ENCODE results near the gene NUTF2.
"Not testable (repeated sequence)": the region's sequence is repeated elsewhere in the genome, so short reads cannot be mapped to it uniquely, and the experiment has no call there.

NUTF2 gene

DNA sequence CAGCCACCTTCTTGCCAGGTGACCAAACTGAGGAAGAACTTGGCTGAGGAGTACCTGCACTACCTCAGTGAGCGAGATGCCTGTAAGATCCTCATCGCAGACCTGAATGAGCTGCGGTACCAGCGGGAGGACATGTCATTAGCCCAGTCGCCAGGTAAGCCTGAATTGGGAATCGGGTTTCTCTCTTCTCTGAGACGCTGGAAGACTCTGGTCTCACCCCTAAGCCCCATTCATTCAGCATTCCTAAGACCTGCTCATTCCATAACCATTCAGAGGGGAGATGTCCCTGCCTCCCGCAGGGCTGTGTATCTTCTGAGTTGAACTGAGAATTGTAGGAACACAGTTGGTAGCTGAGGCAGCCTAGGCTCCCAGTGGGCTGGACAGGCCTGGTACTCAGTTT is 21.6 kb upstream of the NUTF2 start:
- H3K36me3 Mint-ChIP-seq = peaks cover 3% of the 10 kb centered on the region
- no peak overlapping the region for H3K4me3 Mint-ChIP-seq
- no peaks in the 10 kb centered on the region for H3K27me3 Mint-ChIP-seq
- H3K27ac Mint-ChIP-seq = no peak overlapping the region
- H3K9me3 Mint-ChIP-seq (ENCODE audit: low read depth) = no peaks in the 10 kb centered on the region
- H3K4me1 Mint-ChIP-seq (ENCODE audit: low read depth) = no peaks in the 10 kb centered on the region

DNA sequence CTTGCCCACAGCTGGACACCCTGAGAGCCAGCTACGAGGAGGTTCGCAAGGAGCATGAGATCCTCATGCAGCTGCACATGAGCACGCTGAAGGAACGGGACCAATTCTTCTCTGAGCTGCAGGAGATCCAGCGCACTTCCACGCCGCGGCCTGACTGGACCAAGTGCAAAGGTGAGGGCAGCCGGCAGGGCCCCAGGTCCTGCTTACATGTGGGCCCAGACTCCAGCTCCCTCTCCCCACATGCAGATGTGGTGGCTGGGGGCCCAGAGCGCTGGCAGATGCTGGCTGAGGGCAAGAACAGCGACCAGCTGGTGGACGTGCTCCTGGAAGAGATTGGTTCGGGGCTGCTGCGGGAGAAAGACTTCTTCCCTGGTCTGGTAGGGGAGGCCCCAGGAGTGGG is 20.8 kb upstream of the NUTF2 start:
- H3K36me3 Mint-ChIP-seq = peaks cover 3% of the 10 kb centered on the region
- no peaks in the 10 kb centered on the region for H3K27me3 Mint-ChIP-seq
- H3K27ac Mint-ChIP-seq = no peak overlapping the region
- H3K9me3 Mint-ChIP-seq (ENCODE audit: low read depth) = no peaks in the 10 kb centered on the region
- no peak overlapping the region for H3K4me3 Mint-ChIP-seq
- H3K4me1 Mint-ChIP-seq (ENCODE audit: low read depth) = no peaks in the 10 kb centered on the region

DNA sequence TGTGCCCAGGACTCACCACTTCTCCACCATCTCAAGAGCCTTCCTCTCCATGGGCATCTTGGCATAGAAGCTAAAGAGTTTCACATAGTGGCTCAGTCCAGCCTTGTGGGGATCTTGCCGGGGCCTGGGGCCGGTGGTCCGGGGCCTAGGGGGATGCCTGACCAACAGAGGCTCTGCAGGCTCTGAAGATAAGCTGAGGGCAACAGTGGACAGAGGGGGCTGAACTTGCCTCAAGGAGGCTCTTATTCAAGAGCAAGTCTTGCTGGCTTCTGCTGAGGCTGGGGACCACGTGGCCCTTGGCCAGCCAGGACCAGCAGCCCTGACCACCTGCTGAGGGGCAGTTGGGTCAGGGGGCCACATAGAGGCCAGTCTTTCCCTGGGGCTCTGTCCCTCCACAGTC is 18.1 kb upstream of the NUTF2 start:
- H3K9me3 Mint-ChIP-seq (ENCODE audit: low read depth) = no peaks in the 10 kb centered on the region
- no peak overlapping the region for H3K27ac Mint-ChIP-seq
- H3K27me3 Mint-ChIP-seq = no peaks in the 10 kb centered on the region
- peaks cover 3% of the 10 kb centered on the region for H3K36me3 Mint-ChIP-seq
- peaks cover 9% of the 10 kb centered on the region for H3K4me1 Mint-ChIP-seq (ENCODE audit: low read depth)
- no peak overlapping the region for H3K4me3 Mint-ChIP-seq

DNA sequence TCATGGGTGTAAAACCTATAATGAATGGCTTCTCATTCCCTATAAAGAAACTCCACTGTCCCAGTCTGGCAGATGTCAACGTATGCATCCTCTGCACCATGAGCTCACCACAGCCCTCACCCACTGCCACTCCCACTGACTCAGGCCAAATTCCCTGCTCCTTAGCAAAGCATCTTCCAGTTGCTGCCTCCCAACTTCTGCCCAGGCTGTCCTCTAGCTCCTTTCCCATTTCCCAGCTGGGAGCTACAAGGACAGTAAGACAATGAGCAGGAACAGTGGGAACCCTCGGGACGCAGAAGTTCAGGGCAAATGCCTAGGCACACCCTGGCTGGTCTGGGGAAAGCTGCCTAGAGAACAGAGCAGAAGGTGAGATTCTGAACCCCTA is 13.7 kb upstream of the NUTF2 start:
- peaks cover 3% of the 10 kb centered on the region for H3K36me3 Mint-ChIP-seq
- no peaks in the 10 kb centered on the region for H3K27me3 Mint-ChIP-seq
- H3K4me1 Mint-ChIP-seq (ENCODE audit: low read depth) = peaks cover 15% of the 10 kb centered on the region
- H3K4me3 Mint-ChIP-seq = peak overlapping the region; percentile 88
- H3K27ac Mint-ChIP-seq = no peak overlapping the region
- no peaks in the 10 kb centered on the region for H3K9me3 Mint-ChIP-seq (ENCODE audit: low read depth)

DNA sequence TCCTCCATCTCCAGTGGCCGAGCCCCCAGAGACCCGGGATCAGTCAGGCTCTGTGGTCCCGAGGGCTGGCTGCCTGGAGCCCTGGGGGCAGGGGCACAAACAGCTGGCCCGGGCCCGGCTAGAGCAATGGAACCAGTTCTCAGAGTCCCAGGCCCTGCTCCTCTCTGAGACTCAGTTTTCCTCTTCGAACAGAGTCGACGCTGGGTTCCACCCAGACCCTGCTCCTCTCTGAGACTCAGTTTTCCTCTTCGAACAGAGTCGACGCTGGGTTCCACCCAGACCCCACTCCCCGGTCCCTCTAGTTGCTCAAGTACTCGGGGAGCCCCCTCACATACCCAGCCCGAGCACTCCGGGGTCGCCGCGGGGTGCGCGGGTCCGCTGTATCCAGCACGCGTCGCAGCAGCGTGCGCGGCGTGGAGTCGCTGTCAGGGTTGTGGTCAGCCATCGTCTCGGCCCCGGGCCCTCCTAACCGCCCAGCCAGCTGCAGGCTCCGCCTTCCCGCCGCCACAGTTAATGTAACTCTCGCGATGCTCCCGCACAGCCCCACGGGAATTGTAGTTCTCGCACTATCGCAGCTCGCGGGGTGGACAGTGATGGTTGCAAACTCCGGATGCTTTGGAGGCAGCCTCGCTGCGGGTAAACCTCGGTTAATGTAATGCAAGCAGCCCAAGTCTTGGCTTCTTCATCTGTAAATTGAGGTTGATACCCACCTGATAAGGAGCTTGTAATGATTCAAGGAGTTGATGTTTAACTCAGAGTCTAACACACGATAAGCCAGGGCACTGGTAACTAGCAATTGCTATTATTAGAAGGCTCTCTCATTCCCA is 13.1 kb upstream of the NUTF2 start:
- peak overlapping the region; percentile 88 for H3K4me3 Mint-ChIP-seq
- peaks cover 15% of the 10 kb centered on the region for H3K4me1 Mint-ChIP-seq (ENCODE audit: low read depth)
- peak overlapping the region; percentile 81 for H3K27ac Mint-ChIP-seq
- no peaks in the 10 kb centered on the region for H3K9me3 Mint-ChIP-seq (ENCODE audit: low read depth)
- H3K36me3 Mint-ChIP-seq = peaks cover 3% of the 10 kb centered on the region
- H3K27me3 Mint-ChIP-seq = no peaks in the 10 kb centered on the region

DNA sequence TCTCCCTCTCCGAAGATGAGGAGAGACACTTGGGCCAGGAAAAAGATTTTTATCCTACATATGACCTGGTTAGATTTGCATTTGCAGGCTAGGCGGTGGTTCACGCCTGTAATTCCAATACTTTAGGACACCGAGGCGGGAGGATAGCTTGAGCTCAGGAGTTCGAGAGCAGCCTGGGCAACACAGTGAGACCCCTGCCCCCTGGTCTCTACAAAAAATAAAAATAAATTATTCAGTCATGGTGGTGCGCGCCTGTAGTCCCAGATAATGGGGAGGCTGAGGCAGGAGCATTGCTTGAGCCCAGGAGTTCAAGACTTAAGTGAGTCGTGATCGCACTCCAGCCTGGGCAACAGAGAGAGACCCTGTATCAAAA is 12.5 kb upstream of the NUTF2 start:
- H3K4me1 Mint-ChIP-seq (ENCODE audit: low read depth) = peaks cover 15% of the 10 kb centered on the region
- peaks cover 3% of the 10 kb centered on the region for H3K36me3 Mint-ChIP-seq
- no peaks in the 10 kb centered on the region for H3K9me3 Mint-ChIP-seq (ENCODE audit: low read depth)
- H3K27me3 Mint-ChIP-seq = no peaks in the 10 kb centered on the region
- H3K27ac Mint-ChIP-seq = peak overlapping the region; percentile 81
- peak overlapping the region; percentile 88 for H3K4me3 Mint-ChIP-seq

DNA sequence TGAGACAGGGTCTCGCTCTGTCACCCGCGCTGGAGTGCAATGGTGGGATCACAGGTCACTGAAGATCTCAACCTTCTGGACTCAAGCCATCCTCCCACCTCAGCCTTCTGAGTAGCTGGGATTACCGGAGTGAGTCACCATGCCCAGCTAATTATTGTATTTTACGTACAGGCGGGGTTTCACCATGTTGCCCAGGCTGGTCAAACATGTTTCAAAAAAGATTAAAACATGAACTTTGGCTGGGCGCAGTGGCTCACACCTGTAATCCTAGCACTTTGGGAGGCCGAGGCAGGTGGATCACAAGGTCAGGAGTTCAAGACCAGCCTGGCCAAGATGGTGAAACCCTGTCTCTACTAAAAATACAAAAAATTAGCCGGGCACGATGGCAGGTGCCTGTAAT is 9.5 kb upstream of the NUTF2 start:
- H3K4me3 Mint-ChIP-seq; H3K9me3 Mint-ChIP-seq (ENCODE audit: low read depth); H3K36me3 Mint-ChIP-seq; H3K27ac Mint-ChIP-seq; H3K27me3 Mint-ChIP-seq: not testable (repeated sequence)
- peaks cover 21% of the 10 kb centered on the region for H3K4me1 Mint-ChIP-seq (ENCODE audit: low read depth)

DNA sequence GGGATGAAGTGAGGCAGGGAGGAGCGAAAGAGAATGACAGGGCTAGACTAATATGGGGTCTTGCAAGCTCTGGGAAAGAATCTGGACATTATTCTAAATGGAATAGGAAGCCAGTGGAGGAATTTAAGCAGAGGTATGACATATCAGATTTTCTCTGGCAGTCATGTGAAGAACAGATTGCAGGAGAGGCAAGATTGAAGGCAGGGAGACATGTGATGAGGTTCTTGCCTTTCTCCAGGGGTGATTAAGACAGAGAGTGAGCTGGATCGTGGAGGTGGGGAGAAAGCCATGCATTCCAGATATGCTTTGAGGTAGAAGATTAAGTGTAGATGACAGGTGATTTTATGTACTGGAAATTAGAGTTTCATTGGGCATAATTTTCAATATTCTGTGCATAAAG is 8.9 kb upstream of the NUTF2 start:
- Mint-ChIP-seq H3K4me1 (ENCODE audit: low read depth) (peaks cover 16% of the 10 kb centered on the region), H3K27me3 (no peaks in the 10 kb centered on the region), H3K36me3 (no peaks in the 10 kb centered on the region), H3K9me3 (ENCODE audit: low read depth) (no peaks in the 10 kb centered on the region), H3K27ac (no peak overlapping the region), H3K4me3 (no peak overlapping the region)

DNA sequence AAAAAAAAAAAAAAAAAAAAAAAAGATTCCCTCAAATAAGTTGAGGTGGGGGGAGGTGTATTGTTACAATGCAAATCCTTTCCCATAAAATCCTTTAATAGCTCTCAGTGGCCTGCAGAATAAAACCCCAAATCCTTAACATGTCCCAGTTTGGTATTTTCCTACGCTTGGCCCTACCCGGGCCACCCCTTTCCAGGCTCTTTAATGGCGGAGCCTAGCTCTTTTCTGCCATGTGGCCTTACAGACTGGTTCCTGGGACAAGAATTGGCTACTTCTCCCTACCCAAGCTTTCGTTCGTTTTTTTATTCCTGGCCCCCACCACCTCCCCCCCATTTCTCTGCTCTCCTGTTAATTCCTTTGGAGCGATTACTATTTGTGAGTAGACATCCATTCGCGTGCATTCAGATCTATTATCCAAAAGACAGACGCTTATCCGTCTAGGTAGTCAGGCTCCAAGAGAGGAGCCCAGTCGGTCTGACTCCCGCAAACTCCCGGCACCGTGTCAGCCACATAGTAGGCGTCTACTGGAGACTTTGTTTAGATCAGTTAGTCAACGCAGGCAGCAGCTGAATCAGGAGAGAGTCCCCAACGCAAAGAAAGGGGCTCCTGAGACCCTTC is 5.4 kb upstream of the NUTF2 start:
- H3K4me1 Mint-ChIP-seq (ENCODE audit: low read depth) = peaks cover 39% of the 10 kb centered on the region
- no peaks in the 10 kb centered on the region for H3K9me3 Mint-ChIP-seq (ENCODE audit: low read depth)
- H3K4me3 Mint-ChIP-seq = peak overlapping the region; percentile 93
- H3K27me3 Mint-ChIP-seq = no peaks in the 10 kb centered on the region
- H3K27ac Mint-ChIP-seq = peak overlapping the region; percentile 95
- H3K36me3 Mint-ChIP-seq = no peaks in the 10 kb centered on the region

DNA sequence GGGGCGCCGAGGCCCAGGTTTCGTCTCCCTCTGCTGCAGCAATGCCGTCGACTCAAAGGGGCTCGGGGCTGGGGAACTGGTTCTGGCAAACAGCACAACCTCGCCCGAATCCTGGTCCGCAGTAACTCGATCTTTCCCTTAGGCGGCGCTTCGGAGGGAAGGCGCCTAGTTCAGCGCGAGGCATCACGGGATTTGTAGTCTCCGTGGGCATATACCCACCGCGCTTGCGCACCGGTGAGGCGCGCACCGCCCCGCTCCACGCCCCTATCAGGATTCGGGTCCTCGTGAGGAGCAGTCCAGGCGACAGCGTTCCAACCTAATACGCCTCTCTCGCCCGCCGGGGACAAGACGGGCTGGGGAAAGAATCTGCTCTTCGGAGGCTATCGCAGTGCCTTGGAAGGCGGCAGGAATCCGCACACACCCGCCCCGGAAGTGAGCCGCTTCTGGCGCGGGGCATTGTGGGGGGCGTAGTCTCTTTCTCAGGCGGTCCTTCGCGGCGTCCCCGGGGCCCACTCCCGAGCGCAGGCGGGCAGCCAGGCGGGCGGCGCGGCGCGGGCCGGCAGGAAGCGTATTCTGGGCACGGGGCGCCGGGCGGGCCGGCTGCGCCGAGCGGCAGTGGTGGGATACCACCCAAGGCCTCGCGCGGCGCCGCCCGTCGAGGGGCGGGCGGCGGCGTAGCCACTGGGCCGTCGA is 4.8 kb upstream of the NUTF2 start, which contains the start of gene THAP11:
THAP11 (plus strand) TSS at position 505 of the 693 bp plus-strand sequence. CDS start 235 bp downstream, outside the sequence.
- Mint-ChIP-seq H3K9me3 (ENCODE audit: low read depth) (no peaks in the 10 kb centered on the region), H3K27me3 (no peaks in the 10 kb centered on the region), H3K4me1 (ENCODE audit: low read depth) (peaks cover 39% of the 10 kb centered on the region), H3K27ac (peak within 1 kb of the TSS; percentile 95), H3K36me3 (no peaks in the 10 kb centered on the region), H3K4me3 (peak within 1 kb of the TSS; percentile 93)

DNA sequence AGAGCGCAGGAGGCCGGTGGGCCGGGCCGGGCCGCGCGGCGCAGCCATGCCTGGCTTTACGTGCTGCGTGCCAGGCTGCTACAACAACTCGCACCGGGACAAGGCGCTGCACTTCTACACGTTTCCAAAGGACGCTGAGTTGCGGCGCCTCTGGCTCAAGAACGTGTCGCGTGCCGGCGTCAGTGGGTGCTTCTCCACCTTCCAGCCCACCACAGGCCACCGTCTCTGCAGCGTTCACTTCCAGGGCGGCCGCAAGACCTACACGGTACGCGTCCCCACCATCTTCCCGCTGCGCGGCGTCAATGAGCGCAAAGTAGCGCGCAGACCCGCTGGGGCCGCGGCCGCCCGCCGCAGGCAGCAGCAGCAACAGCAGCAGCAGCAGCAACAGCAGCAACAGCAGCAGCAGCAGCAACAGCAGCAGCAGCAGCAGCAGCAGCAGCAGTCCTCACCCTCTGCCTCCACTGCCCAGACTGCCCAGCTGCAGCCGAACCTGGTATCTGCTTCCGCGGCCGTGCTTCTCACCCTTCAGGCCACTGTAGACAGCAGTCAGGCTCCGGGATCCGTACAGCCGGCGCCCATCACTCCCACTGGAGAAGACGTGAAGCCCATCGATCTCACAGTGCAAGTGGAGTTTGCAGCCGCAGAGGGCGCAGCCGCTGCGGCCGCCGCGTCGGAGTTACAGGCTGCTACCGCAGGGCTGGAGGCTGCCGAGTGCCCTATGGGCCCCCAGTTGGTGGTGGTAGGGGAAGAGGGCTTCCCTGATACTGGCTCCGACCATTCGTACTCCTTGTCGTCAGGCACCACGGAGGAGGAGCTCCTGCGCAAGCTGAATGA is 4.0 kb upstream of the NUTF2 start:
- Mint-ChIP-seq H3K36me3 (no peaks in the 10 kb centered on the region), H3K4me1 (ENCODE audit: low read depth) (peaks cover 41% of the 10 kb centered on the region), H3K27me3 (no peaks in the 10 kb centered on the region), H3K9me3 (ENCODE audit: low read depth) (no peaks in the 10 kb centered on the region), H3K4me3 (peak overlapping the region; percentile 91), H3K27ac (peak overlapping the region; percentile 92)

DNA sequence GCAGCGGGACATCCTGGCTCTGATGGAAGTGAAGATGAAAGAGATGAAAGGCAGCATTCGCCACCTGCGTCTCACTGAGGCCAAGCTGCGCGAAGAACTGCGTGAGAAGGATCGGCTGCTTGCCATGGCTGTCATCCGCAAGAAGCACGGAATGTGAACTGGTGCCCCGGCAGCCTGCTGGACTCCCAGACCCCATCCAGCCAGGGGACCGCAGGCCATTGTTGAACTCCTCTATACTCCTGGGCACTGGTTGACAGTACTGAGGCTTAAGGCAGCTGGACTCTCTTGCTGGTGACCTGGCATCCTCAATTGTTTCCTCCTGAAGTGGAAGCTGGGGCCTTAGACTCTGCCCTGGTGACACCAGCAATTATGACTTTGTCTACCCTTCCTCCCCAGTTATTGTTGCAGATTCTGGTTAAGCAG is 3.4 kb upstream of the NUTF2 start:
- Mint-ChIP-seq H3K4me3 (peak overlapping the region; percentile 91), H3K27me3 (no peaks in the 10 kb centered on the region), H3K27ac (peak overlapping the region; percentile 92), H3K9me3 (ENCODE audit: low read depth) (no peaks in the 10 kb centered on the region), H3K4me1 (ENCODE audit: low read depth) (peaks cover 46% of the 10 kb centered on the region), H3K36me3 (no peaks in the 10 kb centered on the region)

DNA sequence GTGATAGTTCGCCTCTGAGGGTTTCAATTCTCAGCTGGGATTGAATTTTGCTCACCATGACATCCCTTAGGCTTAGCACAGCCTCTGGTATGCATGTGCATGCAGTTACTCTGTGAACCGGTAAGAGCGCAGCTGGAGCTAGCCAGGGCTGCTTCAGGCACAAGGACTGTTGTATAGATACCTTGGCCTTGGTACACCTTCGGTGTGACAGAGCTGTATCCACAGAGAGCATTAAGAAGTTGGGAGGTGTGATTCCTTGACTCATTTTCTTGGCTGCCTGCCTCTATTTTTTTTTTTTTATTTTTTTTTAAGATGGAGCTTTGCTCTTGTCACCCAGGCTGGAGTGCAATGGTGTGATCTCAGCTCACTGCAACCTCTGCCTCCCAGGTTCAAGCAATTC is 2.2 kb upstream of the NUTF2 start:
- H3K4me3 Mint-ChIP-seq = peak overlapping the region; percentile 93
- H3K27ac Mint-ChIP-seq = peak overlapping the region; percentile 92
- H3K27me3 Mint-ChIP-seq = no peaks in the 10 kb centered on the region

DNA sequence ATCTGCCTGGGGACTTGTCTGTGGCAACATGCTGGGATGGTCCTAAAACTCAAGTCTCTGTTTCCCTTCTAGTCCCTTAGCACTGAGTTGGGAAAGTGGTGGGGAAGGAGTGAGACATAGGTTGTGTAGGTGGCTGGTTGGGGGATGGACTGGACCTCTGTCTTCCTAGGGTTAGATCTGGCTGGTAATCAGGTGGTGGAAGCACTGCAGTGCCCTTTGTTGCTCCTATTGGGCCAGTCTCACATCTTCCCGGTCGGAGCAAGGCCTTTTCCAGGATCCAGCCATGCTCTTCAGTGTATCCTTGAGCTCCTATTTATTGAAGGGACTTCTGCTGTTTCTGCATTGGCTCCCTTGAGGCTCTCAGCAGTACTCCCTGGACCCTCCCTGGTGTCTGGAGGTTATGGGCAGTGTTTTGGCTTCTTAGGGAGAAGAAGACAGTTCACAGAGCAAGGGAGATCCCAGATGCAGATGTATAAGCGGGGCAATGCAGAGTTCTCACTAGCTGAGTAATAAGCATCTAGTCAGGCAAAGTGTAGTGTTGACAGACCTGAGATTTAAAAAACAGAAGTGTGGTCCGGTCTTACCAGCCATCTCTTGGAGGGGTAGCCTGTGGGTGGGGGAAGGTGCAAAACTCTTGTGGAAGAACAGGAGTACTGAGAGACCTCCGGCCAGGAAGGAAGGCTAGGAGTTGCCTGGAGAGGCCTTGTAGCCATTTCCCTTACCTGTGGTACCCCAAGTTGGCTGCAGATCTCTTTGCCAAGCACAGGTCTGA is 1.3 kb upstream of the NUTF2 start:
- Mint-ChIP-seq H3K36me3 (no peaks in the 10 kb centered on the region), H3K4me3 (peak overlapping the region; percentile 93), H3K9me3 (ENCODE audit: low read depth) (no peaks in the 10 kb centered on the region), H3K27me3 (no peaks in the 10 kb centered on the region), H3K27ac (peak overlapping the region; percentile 89), H3K4me1 (ENCODE audit: low read depth) (peaks cover 51% of the 10 kb centered on the region)

More for the DNA sequence above, 2.2 kb upstream of the NUTF2 start:
- Mint-ChIP-seq H3K36me3 (no peaks in the 10 kb centered on the region), H3K9me3 (ENCODE audit: low read depth) (no peaks in the 10 kb centered on the region), H3K4me1 (ENCODE audit: low read depth) (peaks cover 50% of the 10 kb centered on the region)

Data from activated naive CD8-positive, alpha-beta T cell (primary cell).